HUES64 (cell line): ENCODE measurements around the gene PRPH.

Experiments
- H3K27ac ChIP-seq: 2 replicates; pipeline ENCODE4 v1.7.0; 2013; ENCODE audit warnings: low read depth, low read length, inconsistent platforms
- H3K27me3 ChIP-seq: 2 replicates; pipeline ENCODE4 v1.6.1; 2013; ENCODE audit warnings: mild to moderate bottlenecking, low read length; ENCODE audit not compliant: insufficient read depth
- H3K36me3 ChIP-seq: 2 replicates; pipeline ENCODE4 v1.6.1; 2013; ENCODE audit warnings: mild to moderate bottlenecking, low read length; ENCODE audit not compliant: insufficient read depth
- H3K4me1 ChIP-seq: 2 replicates; pipeline ENCODE4 v1.6.1; 2013; ENCODE audit warnings: mild to moderate bottlenecking, low read length, moderate library complexity; ENCODE audit not compliant: insufficient read depth
- H3K4me3 ChIP-seq: 2 replicates; pipeline ENCODE4 v1.5.1; 2013; ENCODE audit warnings: mild to moderate bottlenecking, low read length, moderate library complexity
- H3K9ac ChIP-seq: 2 replicates; pipeline ENCODE4 v1.6.1; 2013; ENCODE audit warnings: mild to moderate bottlenecking, low read depth, low read length
- H3K9me3 ChIP-seq: 2 replicates; pipeline ENCODE4 v1.6.1; 2013; ENCODE audit warnings: low read depth, low read length; ENCODE audit not compliant: insufficient read depth
- WGBS: fragments of 150-250, 120-280 bp; methylation state at CpG from one replicate; pipeline ENCODE4 v1.1.7; 2013; ENCODE audit warnings: missing lambda C conversion rate; 5-methylcytosine and 5-hydroxymethylcytosine counted together

The PRPH gene

GRCh38 chr12:49293056-49293956 lies 1.6 kb upstream of the PRPH start:
- Histone ChIP-seq H3K4me1 (peaks cover 17% of the 10 kb centered on the region; the same call in 1 of the 2 replicates), H3K4me3 (peak overlapping the region; percentile 31; the same call in 1 of the 2 replicates), H3K9me3 (no peaks in the 10 kb centered on the region), H3K36me3 (no peaks in the 10 kb centered on the region), H3K27me3 (peaks cover 74% of the 10 kb centered on the region), H3K27ac (no peak overlapping the region), H3K9ac (no peak overlapping the region)
- WGBS: 25% methylated on average over 18 of the region's 18 CpGs

DNA sequence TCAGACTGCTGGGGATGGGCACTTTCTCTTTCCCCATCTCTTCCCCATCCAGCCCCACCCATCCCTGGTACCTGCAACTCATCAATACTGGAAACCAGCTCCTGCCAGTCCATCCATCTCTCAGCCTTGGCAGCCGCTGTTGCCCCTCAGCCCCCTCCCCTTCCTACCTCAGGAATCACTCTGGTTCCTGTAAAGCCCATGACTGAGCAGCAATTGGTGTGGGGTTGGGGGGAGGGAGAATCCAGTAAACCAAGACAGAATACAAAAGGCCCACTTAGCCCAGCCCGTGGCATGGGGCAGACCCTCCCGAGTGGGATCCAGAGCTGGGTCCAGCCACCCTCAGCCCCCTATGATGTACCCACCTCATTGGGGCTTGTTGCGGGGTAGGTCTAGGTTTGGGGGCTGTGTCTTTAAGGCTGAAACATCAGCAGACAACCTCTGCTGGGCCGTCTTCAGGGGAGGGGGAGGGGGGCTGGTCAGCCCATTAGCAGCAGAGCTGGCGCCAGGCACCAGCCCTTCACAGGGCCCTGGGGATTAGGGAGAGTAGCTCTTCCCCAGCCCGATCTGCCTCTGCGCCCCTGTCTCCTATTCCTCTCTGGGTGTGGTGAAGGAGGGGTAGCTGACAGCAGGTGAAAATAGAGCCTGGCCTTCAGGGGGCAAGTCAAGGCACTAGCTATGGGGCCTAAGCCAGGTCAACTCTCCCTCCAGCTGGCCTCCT lies 702 bp upstream of the PRPH start:
- Histone ChIP-seq H3K9me3 (no peaks in the 10 kb centered on the region), H3K36me3 (no peaks in the 10 kb centered on the region), H3K27ac (no peak overlapping the region), H3K4me3 (no peak overlapping the region), H3K27me3 (peaks cover 83% of the 10 kb centered on the region), H3K4me1 (peaks cover 17% of the 10 kb centered on the region; the same call in 1 of the 2 replicates), H3K9ac (no peak overlapping the region)
- WGBS: 43% methylated on average over 8 of the region's 8 CpGs

DNA sequence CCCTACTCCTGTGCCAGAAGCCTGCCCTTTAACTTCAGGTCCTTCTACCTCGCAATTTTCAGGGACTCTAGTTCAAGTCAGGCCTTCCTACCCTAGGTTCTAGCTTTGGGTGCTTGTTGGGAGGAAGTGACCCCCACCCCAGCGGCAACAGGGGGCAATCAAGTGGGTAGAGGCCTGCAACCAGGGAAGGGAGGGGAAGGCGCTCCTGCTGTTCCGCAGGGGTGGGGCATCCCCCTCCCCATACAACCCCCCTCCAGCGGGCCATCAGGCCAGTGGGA lies 204 bp upstream of the PRPH start:
- H3K4me3 ChIP-seq: peak overlapping the region; percentile 35; the same call in 1 of the 2 replicates

DNA sequence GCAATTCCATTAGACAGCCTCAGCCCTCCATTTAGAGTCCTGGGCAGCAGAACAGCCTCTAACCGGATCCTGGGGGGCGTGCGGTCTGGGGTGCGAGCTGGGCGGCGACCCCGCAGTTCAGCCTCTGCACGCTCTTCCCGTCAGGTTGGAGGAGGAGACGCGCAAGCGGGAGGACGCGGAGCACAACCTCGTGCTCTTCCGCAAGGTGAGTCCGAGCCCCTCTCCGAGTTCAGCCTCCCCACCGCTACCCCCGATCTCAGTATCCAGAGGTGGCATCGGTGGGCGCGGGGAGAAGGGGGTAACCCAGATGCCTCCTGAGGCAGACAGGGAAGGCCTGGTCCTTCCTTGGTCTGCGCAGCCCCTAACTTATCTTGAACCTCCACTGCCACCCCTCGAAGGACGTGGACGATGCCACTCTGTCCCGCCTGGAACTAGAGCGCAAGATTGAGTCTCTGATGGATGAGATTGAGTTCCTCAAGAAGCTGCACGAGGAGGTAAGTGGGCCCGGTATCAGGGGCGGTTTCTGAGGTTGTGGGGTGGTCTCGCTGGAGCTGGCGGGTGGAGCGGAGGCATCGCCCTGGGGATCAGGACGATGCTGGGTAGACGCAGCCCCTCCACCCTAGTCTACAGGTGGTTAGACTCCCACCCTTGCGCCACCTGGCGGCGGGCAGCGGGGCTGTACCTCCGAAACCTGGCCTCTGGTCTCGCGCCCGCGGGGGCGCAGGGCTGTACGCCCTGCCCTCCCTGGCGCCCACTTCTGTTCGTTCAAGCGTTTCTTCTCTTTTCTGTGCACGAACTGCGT lies 1.3 kb downstream of the PRPH start:
- peaks cover 17% of the 10 kb centered on the region; the same call in 1 of the 2 replicates for H3K4me1 ChIP-seq

More for the DNA sequence above, 204 bp upstream of the PRPH start:
- H3K9ac ChIP-seq: no peak overlapping the region
- no peak overlapping the region for H3K27ac ChIP-seq
- 26% methylated on average over 4 of the region's 5 CpGs for WGBS
- no peaks in the 10 kb centered on the region for H3K36me3 ChIP-seq
- no peaks in the 10 kb centered on the region for H3K9me3 ChIP-seq
- peaks cover 83% of the 10 kb centered on the region for H3K27me3 ChIP-seq
- H3K4me1 ChIP-seq: peaks cover 17% of the 10 kb centered on the region; the same call in 1 of the 2 replicates

DNA sequence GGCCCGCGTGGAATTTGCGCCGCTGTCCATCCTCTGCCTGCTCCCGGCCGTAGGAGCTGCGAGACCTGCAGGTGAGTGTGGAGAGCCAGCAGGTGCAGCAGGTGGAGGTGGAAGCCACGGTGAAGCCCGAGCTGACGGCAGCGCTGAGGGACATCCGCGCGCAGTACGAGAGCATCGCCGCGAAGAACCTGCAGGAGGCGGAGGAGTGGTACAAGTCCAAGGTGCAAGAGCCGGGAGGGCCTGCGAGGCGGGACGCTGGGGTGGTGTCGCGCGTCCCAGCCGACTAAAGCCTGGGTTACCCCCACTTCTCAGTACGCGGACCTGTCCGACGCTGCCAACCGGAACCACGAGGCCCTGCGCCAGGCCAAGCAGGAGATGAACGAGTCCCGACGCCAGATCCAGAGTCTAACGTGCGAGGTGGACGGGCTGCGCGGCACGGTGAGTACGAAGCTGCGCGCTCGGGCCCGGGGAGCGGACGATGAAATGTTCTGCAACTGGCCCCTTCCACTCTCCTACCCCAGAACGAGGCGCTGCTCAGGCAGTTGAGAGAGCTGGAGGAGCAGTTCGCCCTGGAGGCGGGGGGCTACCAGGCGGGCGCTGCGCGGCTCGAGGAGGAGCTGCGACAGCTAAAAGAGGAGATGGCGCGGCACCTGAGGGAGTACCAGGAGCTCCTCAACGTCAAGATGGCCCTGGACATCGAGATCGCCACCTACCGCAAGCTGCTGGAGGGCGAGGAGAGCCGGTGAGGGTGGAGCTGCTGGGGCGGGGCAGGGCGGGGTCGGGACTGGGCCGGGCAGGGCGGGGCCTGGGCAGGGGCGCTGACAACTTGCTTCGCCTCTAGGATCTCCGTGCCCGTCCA lies 2.1 kb downstream of the PRPH start:
- no peak overlapping the region for H3K27ac ChIP-seq
- H3K36me3 ChIP-seq: no peaks in the 10 kb centered on the region
- 6% methylated on average over 77 of the region's 77 CpGs for WGBS
- H3K9me3 ChIP-seq: no peaks in the 10 kb centered on the region
- peak overlapping the region; percentile 47 for H3K4me3 ChIP-seq
- peaks cover 80% of the 10 kb centered on the region for H3K27me3 ChIP-seq
- H3K9ac ChIP-seq: no peak overlapping the region
- peaks cover 17% of the 10 kb centered on the region; the same call in 1 of the 2 replicates for H3K4me1 ChIP-seq

More for the DNA sequence above, 1.3 kb downstream of the PRPH start:
- Histone ChIP-seq H3K9ac (no peak overlapping the region), H3K36me3 (no peaks in the 10 kb centered on the region), H3K27ac (no peak overlapping the region), H3K27me3 (peaks cover 81% of the 10 kb centered on the region), H3K4me3 (peak overlapping the region; percentile 47; the same call in 1 of the 2 replicates), H3K9me3 (no peaks in the 10 kb centered on the region)
- WGBS: 39% methylated on average over 54 of the region's 54 CpGs

GRCh38 chr12:49297695-49298060 lies 2.7 kb downstream of the PRPH start:
- WGBS: 28% methylated on average over 8 of the region's 8 CpGs
- 0 out of 2 replicates have a peak overlapping the region, but pooled peaks have one; percentile 35 for H3K4me3 ChIP-seq
- H3K9me3 ChIP-seq: no peaks in the 10 kb centered on the region
- no peak overlapping the region for H3K27ac ChIP-seq
- no peak overlapping the region for H3K9ac ChIP-seq
- peaks cover 14% of the 10 kb centered on the region; the same call in 1 of the 2 replicates for H3K4me1 ChIP-seq
- H3K27me3 ChIP-seq: peaks cover 74% of the 10 kb centered on the region
- no peaks in the 10 kb centered on the region for H3K36me3 ChIP-seq

DNA sequence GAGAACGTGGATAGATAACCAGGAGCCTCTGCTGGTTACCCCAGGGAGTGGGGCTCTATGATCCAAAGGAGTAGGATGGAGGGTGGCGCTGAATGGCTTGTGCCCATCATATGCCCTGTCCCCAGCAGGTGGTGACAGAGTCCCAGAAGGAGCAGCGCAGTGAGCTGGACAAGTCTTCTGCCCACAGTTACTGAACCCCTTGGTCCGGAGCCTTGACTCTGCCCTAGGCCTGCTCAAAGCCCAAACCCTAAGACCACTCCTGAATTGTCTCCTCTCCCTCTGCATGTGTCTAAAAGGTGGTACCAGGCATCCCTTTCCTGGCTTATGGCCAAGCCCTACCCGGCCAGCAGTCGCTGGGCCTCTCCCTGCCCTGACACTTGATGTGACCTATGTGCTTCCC lies 3.2 kb downstream of the PRPH start:
- Histone ChIP-seq H3K9me3 (no peaks in the 10 kb centered on the region), H3K27ac (no peak overlapping the region), H3K9ac (no peak overlapping the region), H3K4me3 (no peak overlapping the region), H3K36me3 (no peaks in the 10 kb centered on the region), H3K4me1 (peaks cover 14% of the 10 kb centered on the region; the same call in 1 of the 2 replicates), H3K27me3 (peaks cover 73% of the 10 kb centered on the region)
- WGBS: 68% methylated on average over 6 of the region's 6 CpGs

GRCh38 chr12:49301760-49302159 lies 6.8 kb downstream of the PRPH start:
- Histone ChIP-seq H3K4me3 (no peak overlapping the region), H3K4me1 (no peaks in the 10 kb centered on the region), H3K27me3 (peaks cover 44% of the 10 kb centered on the region), H3K36me3 (no peaks in the 10 kb centered on the region), H3K9me3 (no peaks in the 10 kb centered on the region), H3K27ac (no peak overlapping the region), H3K9ac (no peak overlapping the region)
- 79% methylated on average over 4 of the region's 4 CpGs for WGBS

- Histone ChIP-seq H3K9ac (no peak overlapping the region), H3K4me1 (no peaks in the 10 kb centered on the region), H3K36me3 (no peaks in the 10 kb centered on the region), H3K9me3 (no peaks in the 10 kb centered on the region), H3K27ac (no peak overlapping the region), H3K27me3 (peaks cover 26% of the 10 kb centered on the region), H3K4me3 (no peak overlapping the region)
- 79% methylated on average over 2 of the region's 2 CpGs for WGBS
Observed at GRCh38 chr12:49304161-49304560, 9.2 kb downstream of the PRPH start.

DNA sequence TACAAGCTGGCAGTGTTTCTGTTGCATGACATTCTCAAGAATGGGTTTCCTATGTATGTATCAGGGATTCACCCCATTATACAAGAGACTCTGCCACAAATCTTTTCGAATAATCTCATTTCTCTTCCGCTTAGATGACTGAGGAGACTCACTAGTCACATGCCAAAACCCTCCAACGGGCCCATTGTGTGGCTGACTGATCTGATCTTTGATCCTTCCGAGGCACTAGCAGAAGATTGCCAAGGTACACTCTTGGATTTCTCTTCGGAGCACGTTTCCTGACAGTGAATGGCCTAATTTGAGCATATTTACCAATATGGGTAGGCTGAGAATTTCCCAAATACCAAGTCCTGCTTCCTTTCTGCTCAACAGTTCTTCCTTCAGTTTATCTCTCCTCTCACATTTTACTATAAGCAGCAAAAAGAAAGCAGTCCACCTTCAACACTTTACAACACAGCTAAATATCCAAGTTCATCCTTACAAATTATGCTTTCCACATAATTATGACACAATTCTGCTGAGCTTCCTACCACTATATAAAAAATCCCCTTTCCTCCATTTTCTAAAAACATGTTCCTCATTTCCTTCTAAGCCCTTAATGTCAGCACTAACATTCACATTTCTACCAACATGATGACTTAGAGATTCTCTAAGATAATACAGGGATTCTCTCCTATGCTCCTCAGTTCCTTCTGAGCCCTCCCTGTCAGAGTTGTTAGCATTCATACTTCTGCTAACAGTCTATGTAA lies 11.0 kb downstream of the PRPH start:
- H3K36me3 ChIP-seq: no peaks in the 10 kb centered on the region
- no peak overlapping the region for H3K4me3 ChIP-seq
- H3K9ac ChIP-seq: no peak overlapping the region
- no peaks in the 10 kb centered on the region for H3K4me1 ChIP-seq
- H3K9me3 ChIP-seq: no peaks in the 10 kb centered on the region
- WGBS: 85% methylated on average over 6 of the region's 6 CpGs
- H3K27ac ChIP-seq: no peak overlapping the region
- H3K27me3 ChIP-seq: peaks cover 25% of the 10 kb centered on the region
